K562 (cell line): ENCODE data around the gene TMPRSS7. TPM values are rescaled to one million over a fixed set of nuclear protein-coding genes. Genes with fewer than 3 reads are reported as not detected.

ENCODE experiments used
- CBFB ChIP-seq: sonication (generic); formaldehyde crosslinking; IDR thresholded peaks from 2 replicates; pipeline ENCODE4 v1.4.0; 2020; ENCODE audit warnings: mild to moderate bottlenecking, missing genetic modification reagents
- CBX3 ChIP-seq, 2 experiments: IDR thresholded peaks; 1 replicate in 1 of 2; 2 replicates in 1 of 2; pipeline ENCODE4 v1.6.1; 2012; ENCODE audit warnings: inconsistent platforms in 2 of 2, low read length in 2 of 2, borderline replicate concordance in 1 of 2, control low read depth in 1 of 2
- FOXK2 ChIP-seq, 2 experiments: fragments of 450-650 bp; IDR thresholded peaks in 1 of 2; conservative IDR thresholded peaks in 1 of 2; 2 replicates each; pipeline ENCODE4 v1.6.1; 2016; ENCODE audit warnings: low read depth in 2 of 2, mild to moderate bottlenecking in 1 of 2
- GABPA ChIP-seq: fragments of 200-800 bp; sonication (Bioruptor generic); conservative IDR thresholded peaks from 2 replicates; pipeline ENCODE4 v1.6.1; 2016; ENCODE audit warnings: low read depth, missing genetic modification characterization, missing compliant biosample characterization
- HNRNPK ChIP-seq: fragments of 200-400 bp; formaldehyde crosslinking; IDR thresholded peaks from one replicate; pipeline ENCODE4 v1.6.1; 2018; ENCODE audit warnings: mild to moderate bottlenecking, low read depth, low read length; ENCODE audit not compliant: poor library complexity, severe bottlenecking
- NR3C1 ChIP-seq: sonication (generic); formaldehyde crosslinking; IDR thresholded peaks from 2 replicates; pipeline ENCODE4 v1.8.1; 2022; ENCODE audit warnings: missing genetic modification reagents
- PHF8 ChIP-seq: fragments of 200-600 bp; sonication (generic); IDR thresholded peaks from 2 replicates; pipeline ENCODE4 v1.6.1; 2012; ENCODE audit warnings: mixed run types, mild to moderate bottlenecking, inconsistent platforms, low read length, moderate library complexity, borderline replicate concordance
- SP2 ChIP-seq: IDR thresholded peaks from 2 replicates; pipeline ENCODE4 v1.6.1; 2011; ENCODE audit warnings: mild to moderate bottlenecking, low read depth, low read length, moderate library complexity; ENCODE audit not compliant: poor library complexity, severe bottlenecking; ENCODE audit errors: extremely low read depth
- ZNF12 ChIP-seq: sonication (generic); formaldehyde crosslinking; IDR thresholded peaks from 2 replicates; pipeline ENCODE4 v1.4.0; 2020; ENCODE audit warnings: mild to moderate bottlenecking, missing genetic modification reagents
- ZNF165 ChIP-seq: fragments of 250-450 bp; sonication (Bioruptor Pico); IDR thresholded peaks from 2 replicates; pipeline ENCODE4 v1.4.0; 2020; ENCODE audit warnings: borderline replicate concordance
- polyA plus RNA-seq, 8 experiments: library from polyadenylated mRNA; depleted of rRNA in 4 of 8; stranded (reverse) in 5 of 8; unstranded in 3 of 8; fragments of >200 nt; fragmentation: Nextera tagmentation in 2 of 8; fragmentation: Illumina TruSeq in 1 of 8; extraction: Ambion mirVana in 2 of 8; extraction: Trizol in 1 of 8; gene quantifications; 2 replicates each; pipeline versions ENCODE4 v1.2.1 to v1.2.3, GENCODE V29; 2011 to 2014; ENCODE audit warnings: inconsistent platforms in 1 of 8, missing spikeins in 1 of 8
- total RNA-seq, 7 experiments: library from RNA; depleted of rRNA in 6 of 7; stranded (reverse); fragments of >200 nt in 6 of 7; fragmentation: Illumina TruSeq in 2 of 7; extraction: Trizol in 2 of 7; gene quantifications; 2 replicates each; pipeline versions ENCODE4 v1.2.1 to v1.2.3, GENCODE V29; 2011 to 2021; ENCODE audit warnings: low replicate concordance in 1 of 7
- TF ChIP-seq, protein P1 (sequence below), 2 experiments: fragments of 450-650 bp; formaldehyde crosslinking in 1 of 2; IDR thresholded peaks; 2 replicates each; pipeline versions ENCODE4 v1.4.0 to v1.6.1; 2014 to 2020; ENCODE audit warnings: mild to moderate bottlenecking in 2 of 2, borderline replicate concordance in 1 of 2, low read depth in 1 of 2
- TF ChIP-seq, protein P2 (sequence below): fragments of 250-450 bp; sonication (Bioruptor Pico); IDR thresholded peaks from 2 replicates; pipeline ENCODE4 v1.8.0; 2021; ENCODE audit warnings: borderline replicate concordance, mild to moderate bottlenecking, moderate library complexity; ENCODE audit not compliant: poor library complexity, severe bottlenecking
- TF ChIP-seq, protein P3 (sequence below): IDR thresholded peaks from 2 replicates; pipeline ENCODE4 v1.6.1; 2011; ENCODE audit not compliant: insufficient read length; ENCODE audit errors: extremely low read depth

Gene TMPRSS7
- total and polyA plus RNA-seq, 9 of the 15 experiments (the other 6 are each of a cell fraction or from before 2014, with no cell fraction given): not detected

DNA sequence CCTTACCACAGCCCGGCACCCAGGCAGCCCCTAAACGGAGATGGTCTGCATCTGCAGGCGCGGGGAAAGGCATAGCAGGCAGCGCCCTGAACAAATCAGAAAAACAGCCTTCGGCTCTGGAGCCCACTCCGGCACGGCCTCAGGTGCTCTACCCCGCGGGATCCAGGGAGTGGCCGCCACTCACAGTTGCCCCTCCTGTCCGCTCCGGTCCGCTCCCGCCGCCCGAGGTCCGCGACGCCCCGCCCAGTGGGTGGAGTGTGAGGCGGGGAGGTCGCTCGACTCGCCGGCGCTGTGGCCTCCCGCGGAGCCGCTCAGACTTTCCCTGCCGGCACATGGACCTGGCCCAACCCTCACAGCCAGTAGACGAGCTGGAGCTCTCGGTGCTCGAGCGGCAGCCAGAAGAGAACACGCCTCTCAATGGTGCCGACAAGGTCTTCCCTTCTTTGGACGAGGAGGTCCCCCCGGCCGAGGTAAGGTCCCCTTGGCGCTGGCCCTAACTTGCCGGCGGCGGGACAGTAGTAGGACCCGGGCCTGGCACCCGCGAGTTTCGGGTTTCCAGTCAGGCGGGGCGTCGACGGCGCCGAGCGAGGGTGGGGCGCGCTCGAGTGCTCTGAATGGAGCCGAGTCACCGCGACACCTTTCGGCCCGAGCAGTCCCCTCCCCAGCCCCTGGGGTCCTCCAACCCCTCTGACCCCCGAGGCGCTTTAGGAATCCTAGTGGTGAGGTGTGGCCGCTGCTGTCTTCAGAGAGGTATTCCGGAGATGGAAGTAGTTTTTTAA lies 51.7 kb downstream of the TMPRSS7 start, which contains the start of gene C3orf52 (continued):
- TF ChIP-seq HNRNPK: no peak
- TF ChIP-seq, protein P1, sequence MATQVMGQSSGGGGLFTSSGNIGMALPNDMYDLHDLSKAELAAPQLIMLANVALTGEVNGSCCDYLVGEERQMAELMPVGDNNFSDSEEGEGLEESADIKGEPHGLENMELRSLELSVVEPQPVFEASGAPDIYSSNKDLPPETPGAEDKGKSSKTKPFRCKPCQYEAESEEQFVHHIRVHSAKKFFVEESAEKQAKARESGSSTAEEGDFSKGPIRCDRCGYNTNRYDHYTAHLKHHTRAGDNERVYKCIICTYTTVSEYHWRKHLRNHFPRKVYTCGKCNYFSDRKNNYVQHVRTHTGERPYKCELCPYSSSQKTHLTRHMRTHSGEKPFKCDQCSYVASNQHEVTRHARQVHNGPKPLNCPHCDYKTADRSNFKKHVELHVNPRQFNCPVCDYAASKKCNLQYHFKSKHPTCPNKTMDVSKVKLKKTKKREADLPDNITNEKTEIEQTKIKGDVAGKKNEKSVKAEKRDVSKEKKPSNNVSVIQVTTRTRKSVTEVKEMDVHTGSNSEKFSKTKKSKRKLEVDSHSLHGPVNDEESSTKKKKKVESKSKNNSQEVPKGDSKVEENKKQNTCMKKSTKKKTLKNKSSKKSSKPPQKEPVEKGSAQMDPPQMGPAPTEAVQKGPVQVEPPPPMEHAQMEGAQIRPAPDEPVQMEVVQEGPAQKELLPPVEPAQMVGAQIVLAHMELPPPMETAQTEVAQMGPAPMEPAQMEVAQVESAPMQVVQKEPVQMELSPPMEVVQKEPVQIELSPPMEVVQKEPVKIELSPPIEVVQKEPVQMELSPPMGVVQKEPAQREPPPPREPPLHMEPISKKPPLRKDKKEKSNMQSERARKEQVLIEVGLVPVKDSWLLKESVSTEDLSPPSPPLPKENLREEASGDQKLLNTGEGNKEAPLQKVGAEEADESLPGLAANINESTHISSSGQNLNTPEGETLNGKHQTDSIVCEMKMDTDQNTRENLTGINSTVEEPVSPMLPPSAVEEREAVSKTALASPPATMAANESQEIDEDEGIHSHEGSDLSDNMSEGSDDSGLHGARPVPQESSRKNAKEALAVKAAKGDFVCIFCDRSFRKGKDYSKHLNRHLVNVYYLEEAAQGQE (IDR thresholded peaks at IDR 0.05; ENCODE audit: borderline replicate concordance): no peak
- TF ChIP-seq, protein P1 (CRISPR knock-in tag; IDR thresholded peaks at IDR 0.05; ENCODE audit: low read depth): no peak
- TF ChIP-seq CBFB (CRISPR knock-in tag): no peak
- TF ChIP-seq SP2: no peak
- TF ChIP-seq GABPA (tag): no peak
- TF ChIP-seq ZNF12 (CRISPR knock-in tag): no peak
- TF ChIP-seq NR3C1 (CRISPR knock-in tag): no peak
- peak; percentile 29; the same call in 1 of the 2 replicates for TF ChIP-seq PHF8
- no peak for TF ChIP-seq ZNF165 (CRISPR knock-in tag)
- TF ChIP-seq, protein P2, sequence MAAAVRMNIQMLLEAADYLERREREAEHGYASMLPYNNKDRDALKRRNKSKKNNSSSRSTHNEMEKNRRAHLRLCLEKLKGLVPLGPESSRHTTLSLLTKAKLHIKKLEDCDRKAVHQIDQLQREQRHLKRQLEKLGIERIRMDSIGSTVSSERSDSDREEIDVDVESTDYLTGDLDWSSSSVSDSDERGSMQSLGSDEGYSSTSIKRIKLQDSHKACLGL: no peak
- TF ChIP-seq, protein P3, sequence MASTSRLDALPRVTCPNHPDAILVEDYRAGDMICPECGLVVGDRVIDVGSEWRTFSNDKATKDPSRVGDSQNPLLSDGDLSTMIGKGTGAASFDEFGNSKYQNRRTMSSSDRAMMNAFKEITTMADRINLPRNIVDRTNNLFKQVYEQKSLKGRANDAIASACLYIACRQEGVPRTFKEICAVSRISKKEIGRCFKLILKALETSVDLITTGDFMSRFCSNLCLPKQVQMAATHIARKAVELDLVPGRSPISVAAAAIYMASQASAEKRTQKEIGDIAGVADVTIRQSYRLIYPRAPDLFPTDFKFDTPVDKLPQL: no peak
- no peak for TF ChIP-seq FOXK2 (conservative IDR thresholded peaks at IDR 0.05 in 1 of 2, IDR thresholded peaks at IDR 0.05 in 1 of 2; ENCODE audit: low read depth in 2 of 2)
- peak in 1 of 2 experiments; percentile 28; a peak in 1 of 3 replicates for TF ChIP-seq CBX3 (IDR thresholded peaks at IDR 0.05; ENCODE audit: borderline replicate concordance in 1 of 2, low read length in 2 of 2)
